Central memory CD4-positive, alpha-beta T cell (primary cell): Measurements from ENCODE around the gene ZNF606.
A peak's percentile ranks its signal among the peaks of the same experiment; 100 is the strongest.

Experiments
- DNase-seq: peaks from one replicate; pipeline ENCODE4 v3.0.0; 2022
- total RNA-seq, 3 experiments: gene quantifications; one replicate each; lab custom pipeline; 2026; lab: John Stamatoyannopoulos, UW

ZNF606 gene
- 5.4 to 23.3 (median 18.9) reads per million in 3 experiments for total RNA-seq

DNA sequence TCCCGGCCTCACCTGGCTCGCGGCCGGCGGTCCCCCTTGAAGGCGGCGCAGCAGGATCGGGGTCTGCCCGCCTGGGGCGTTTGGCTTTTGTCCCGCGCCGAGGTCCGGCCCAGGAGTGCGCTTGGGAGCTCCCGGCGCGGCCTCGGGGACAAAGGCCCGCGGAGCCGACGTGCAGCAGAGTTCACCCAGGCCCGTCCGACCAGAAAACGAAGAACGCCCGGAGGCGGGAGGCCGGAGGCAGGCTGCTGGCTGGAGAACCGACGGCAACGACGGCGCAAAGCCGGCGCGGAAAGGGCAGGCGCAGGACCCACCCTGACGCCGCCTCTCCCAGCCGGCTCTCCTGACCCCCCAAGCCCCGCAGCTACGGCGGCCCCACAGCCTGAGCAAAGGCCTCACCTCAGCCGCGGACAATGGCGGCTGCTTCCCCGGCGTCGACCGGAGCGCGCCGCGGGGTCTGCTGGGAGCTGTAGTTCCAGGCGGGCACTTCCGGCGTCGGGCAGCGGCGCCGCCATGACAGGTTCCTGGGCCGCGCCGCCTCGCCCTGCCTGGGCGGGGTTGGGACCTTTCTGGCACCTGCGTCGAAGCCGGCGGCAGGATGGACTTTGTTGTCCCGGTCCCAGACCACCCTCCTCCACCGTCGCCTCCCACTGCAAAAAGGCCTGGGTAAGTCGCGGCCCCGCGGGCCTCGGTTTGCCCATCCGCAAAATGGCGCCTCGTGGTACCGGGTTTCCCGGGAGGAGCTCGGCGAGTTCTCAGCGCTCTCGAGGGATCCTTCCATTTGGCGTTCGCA is at the start of gene ZNF606:
ZNF606 (minus strand) TSS at position 437 of the 790 bp plus-strand sequence. CDS start 1,501 bp downstream, outside the sequence.
- peak; percentile 82 for DNase-seq

DNA sequence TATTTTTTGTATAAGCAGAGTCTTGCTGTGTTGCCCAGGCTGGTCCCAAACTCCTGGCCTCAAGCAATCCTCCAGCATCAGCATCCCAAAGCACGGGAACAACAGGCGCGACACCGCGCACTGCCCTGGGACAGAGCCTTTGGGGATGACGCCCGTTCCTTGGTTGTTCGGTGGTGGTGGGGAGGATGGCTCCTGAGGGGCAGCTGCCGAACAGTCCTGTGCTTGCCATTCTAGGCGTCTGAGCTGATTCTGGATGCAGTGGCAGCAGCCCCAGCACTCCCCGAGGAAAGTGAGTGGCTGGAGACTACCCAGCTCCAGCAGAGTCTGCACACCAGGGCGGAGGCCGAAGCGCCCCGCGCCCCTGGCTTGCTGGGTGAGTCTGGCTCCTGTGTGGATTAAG is 49.6 kb upstream of the ZNF606 start:
- no peak for DNase-seq

- DNase-seq = no peak
These were observed 45.1 kb upstream of the ZNF606 start for GRCh38 chr19:58047672-58048071.

GRCh38 chr19:58046856-58047255 is 44.2 kb upstream of the ZNF606 start:
- no peak for DNase-seq

DNA sequence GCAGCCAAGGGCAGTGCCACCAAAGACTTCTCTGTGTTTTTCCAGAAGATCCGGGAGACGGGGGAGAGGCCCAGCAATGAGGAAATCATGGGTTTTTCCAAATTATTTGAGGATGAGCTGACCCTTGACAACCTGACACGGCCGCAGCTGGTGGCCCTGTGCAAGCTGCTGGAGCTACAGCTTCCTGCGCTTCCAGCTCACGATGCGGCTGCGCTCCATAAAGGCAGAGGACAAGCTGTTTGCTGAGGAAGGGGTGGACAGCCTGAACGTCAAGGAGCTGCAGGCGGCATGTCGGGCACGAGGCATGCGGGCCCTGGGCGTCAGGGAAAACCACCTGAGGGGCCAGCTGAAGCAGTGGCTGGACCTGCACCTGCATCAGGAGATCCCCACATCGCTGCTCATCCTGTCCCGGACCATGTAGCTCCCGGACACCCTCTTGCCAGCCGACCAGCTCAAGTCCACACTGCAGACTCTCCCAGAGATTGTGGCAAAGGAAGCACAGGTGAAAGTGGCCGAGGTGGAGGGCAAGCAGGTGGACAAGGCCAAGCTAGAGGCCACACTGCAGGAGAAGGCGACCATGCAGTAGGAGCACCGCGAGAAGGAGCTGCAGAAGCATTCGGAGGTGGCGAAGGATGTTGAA is 42.9 kb upstream of the ZNF606 start:
- DNase-seq = no peak

DNA sequence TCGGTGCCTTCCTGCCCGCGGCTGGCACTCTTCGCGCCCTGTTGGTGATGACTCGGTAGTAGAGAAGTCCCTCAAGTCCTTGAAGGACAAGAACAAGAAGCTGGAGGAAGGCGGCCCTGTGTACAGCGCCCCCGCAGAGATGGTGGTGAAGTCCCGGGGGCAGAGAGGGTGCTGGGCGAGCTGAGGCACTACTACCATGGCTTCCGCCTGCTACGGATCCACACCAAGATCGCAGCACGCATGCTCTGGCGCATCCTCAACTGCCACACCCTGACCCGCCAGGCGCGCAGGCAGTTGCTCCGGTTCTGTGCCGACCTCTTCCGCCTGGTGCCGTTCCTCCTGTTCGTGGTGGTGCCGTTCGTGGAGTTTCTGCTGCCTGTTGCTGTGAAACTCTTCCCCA is 42.3 kb upstream of the ZNF606 start:
- DNase-seq = no peak

DNA sequence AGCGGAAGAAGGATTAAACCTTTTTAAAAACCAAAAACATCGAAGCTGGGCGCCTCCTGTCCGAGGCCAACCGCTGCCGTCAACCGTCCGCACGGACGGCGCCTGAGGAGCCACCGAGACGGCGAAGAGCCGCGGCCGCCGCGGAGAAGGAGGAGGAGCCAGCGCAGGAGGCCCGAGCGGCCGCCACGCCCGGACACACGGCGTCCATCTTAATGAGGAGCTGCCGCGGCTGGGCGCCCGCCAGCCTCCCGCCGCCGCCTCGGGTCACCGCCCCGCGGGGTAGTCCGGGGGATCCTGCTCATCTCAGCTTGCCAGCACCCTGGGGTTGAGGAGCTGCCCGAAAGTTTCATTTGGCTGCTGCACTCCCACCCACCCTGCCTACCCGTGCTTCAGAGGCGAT is 41.8 kb upstream of the ZNF606 start:
- DNase-seq = no peak

DNA sequence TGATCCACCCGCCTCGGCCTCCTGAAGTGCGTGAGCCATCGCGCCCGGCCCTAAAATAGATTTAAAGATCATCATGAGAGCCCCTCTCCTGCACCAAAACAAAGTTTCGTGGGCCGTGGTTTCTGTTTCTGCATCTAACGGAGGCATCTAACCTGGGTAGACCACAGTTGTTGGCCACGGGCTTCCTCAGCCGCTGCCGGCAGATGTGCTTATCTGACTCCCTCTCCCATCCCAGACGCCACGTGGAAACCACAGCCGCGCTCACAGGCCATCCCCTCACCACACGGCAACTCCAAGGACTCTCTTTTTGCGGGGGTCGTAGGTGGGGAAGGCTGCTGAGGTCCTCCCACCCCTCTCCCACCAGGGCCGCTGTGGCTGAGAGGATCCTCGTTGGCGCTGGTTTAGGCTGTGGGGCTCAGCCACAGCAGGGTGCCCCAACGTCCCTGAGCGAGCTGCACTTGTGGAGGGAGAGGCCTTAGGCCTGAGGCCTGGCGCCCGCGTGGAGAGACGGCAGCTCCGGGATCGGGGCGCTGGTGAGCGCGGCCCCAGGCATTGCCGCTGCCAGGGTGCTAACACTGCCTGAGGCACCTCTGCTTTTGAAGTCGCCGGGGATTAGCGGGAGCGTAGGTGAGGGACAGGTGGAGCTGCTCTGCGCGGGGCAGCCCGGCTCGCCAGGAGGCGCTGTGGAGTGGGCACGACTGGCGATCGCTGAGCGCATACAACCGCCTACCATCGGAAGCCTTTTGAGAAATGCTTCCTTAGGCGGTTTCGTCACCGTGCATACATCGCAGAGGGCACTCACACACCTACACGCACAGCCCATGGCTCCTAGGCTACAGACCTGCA is 40.1 kb upstream of the ZNF606 start:
- DNase-seq = no peak

DNA sequence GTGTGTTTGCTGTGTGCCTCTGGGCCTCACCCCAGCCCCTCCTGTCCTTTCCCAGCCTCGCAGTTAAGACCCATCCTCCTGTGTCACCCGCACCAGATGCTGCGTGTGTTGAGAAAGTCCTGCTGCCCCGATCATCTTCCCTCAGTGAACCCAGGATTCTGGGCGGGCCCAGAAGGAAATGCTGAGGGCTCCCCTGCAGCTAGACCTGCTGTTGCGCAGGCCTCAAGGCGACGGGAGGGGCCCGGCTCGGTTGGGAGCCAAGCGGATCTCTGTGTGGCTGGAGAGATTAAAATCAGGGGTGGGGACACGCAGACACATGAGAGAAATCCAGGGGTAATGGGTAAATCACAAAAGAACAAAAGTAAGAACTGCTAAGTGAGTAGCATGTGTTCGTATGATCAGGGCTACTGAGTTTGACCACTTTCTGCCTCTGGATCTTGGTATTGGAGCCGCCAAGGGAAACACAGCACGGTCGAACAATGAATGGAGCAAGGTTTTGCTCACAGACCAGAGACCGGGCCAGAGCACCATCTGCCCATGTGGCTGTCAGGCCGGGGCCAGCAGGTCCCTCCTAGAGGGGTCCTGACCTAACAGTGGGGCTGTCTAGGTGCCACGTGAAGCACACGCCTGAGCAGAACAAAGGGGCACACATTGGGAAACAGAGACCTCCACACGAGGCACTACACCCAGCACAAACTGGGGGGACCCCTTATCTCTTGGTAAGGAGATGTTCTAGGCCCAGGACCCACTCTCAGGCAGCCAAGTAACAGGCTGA is 38.3 kb upstream of the ZNF606 start:
- no peak for DNase-seq

DNA sequence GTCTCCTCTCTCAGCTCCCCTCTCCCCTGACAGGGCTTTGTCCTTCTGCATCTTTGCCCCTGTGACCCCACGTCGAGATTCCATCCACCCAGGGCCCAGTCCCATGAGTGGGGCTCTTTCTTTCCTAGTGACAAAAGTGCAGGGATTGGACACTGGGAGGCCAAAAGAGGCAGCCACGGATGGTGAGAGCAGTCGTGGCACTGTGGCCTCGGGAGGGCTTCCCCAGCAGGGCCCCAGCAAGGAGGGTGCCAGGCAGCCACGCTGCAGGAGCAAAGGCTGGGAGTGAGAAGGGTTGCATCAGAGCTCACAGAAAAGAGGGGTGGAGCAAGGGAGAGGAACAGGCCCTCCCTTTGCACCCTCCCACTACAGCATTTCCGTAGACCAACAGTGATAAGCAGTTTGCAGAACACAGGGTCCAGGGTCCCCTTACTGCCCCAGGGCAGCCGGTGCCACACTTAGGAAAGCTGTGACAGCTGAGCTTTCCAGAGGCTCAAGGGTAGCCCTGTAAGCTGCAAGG is 36.1 kb upstream of the ZNF606 start:
- no peak for DNase-seq

GRCh38 chr19:58037927-58038687 is 35.5 kb upstream of the ZNF606 start:
- DNase-seq = no peak

DNA sequence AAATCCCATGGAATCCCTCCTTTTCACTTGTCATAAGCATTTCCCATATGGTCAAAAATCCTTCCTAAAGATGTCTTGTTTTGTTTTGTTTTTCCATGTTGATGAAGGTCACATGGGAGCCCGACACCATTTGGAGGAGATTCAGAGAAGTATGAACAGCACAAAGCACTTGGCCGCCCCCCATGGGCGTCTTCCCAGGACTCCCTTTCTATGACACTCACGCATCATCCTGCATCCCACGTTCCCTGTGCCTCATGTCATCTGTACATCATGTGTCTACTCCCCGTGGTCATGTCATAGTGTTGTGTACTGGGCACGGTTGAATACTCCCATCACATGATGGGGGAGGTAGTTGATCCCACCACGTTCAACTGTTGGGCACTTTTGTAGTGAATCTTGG is 33.2 kb upstream of the ZNF606 start:
- DNase-seq = no peak

DNA sequence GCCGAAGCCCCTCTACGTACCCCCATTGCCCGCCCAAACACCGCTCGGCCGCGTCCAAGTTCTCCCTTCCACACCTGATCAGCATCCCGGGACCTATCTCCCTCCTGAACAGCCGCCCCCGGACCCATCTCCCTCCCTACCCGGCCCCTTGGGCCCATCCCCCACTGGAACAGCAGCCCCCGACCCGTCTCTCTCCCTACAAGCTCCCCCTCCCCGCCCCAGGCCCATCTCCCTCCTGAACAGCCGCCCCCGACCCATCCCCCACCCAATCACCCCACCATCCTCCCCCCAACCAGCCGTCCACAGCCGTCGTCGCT is 31.8 kb upstream of the ZNF606 start:
- no peak for DNase-seq

GRCh38 chr19:58033741-58034476 is 31.3 kb upstream of the ZNF606 start, which contains the start of gene ZSCAN1:
Gene ZSCAN1 (plus strand): TSS chr19:58034025. CDS start chr19:58037837, 3,812 bp downstream.
- DNase-seq = no peak

DNA sequence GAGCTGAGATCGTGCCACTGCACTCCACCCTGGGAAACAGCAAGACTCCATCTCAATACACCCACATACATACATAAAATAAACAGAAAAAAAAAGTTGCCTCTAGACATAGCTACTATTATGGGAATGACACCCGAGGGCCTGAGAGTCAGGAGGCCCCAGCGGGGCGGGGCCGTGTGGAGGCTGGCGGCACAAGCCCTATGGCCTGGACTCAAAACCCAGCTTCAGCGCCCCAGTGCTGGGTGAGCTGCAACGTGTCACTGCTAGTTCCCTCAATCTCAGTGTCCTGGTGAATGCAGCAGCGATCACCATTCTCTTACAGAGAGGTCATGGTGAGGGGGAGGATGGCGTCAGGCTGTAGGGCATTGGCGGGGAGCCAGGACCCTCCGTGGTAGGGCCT is 22.0 kb upstream of the ZNF606 start:
- DNase-seq = no peak

DNA sequence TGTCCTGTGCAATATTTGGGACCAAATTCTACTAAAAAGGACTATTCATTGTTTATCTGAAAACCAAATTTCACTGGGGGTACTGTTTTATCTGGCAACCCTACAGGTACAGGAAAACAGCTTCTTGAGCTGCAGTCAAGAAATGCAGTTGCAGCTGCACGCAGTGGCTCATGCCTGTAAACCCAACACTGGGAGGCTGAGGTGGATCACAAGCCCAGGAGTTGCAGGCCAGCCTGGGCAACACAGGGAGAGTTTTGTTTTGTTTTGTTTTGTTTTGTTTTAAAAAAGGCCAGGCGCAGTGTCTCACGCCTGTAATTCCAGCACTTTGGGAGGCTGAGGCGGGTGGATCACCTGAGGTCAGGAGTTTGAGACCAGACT is 19.7 kb upstream of the ZNF606 start:
- DNase-seq = no peak

DNA sequence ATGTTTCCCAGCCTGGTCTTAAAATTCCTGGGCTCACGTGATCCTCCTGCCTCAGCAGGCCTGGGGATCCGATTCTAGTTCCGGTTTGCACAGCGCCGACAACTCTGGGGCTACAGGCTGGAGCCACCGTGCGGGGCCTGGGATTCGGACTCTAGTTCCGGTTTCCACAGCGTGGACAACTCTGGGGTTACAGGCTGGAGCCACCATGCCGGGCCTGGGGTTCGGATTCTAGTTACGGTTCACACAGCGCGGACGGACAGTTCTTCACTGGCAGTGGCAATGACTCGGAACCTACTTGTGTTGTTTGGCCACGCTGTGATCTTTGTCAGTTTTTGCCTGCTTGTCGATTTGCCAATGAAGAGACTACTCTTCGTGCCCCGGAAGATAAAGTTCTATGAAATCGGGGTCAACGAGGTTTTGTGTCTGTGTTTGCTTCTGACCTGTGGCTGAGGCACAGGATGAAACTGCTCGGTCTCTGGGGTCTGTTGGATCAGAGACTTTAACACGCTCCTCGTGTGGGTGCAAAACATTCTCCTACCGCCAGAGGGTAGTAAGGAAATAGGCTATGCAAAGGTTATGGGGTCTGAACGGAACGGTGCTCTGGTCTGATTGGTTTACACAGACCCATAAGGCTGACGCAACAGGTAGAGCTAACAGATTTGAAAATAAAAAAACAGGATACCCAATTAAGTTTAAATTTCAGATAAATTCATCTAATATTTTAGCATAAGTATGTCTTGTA is 19.1 kb upstream of the ZNF606 start:
- DNase-seq = peak; percentile 9

GRCh38 chr19:58020129-58020528 is 17.5 kb upstream of the ZNF606 start:
- DNase-seq = no peak

DNA sequence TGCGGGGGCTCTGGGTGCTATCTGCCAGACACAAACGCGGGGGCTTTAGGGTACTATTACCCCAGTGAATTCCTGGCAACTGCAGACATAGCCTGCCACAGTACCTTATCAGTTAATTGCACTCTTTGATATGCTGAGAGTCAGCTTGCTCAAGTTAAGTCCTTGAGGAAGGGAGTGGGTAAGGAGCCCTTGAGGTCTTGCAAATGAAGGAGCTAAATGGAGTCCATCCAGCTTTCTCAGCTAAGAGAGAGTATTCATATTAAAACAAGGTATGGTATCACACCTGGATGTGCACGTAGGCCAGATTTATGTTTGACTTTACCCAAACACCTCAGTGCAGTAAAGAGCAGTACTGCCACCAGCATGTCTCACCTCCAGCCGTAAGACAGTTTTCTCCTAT is 11.5 kb upstream of the ZNF606 start:
- DNase-seq = no peak

DNA sequence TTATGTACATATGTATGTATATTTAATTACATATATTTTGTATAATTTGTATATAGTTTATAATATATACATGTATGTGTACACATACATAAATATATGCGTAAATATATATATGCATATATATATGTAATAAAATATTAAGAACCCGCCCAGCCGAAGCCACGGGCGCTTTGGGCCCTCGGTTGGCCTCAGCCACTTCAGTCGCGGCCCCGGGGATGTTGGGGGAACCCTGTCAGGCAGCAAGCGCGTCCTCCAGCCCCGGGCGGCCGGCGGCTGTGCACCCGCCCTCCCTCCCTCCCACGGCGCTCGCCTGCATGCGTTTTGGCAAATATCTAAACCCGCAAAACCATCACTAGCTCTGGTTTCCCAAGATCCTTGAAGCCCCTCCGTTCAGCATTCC is 7.9 kb upstream of the ZNF606 start:
- no peak for DNase-seq
